A549 treated with Hydrocortisone at 1 μM for 4 hours (cell line): ENCODE results near the gene SLITRK6. TPM values are rescaled to one million over a fixed set of nuclear protein-coding genes. Genes with fewer than 3 reads are reported as not detected.

Experiments
- total RNA-seq: library from RNA; stranded (reverse); fragments of 200-300 nt; extraction: Qiagen RNA extraction; gene quantifications from 5 replicates; pipeline ENCODE4 v1.2.3, GENCODE V29; 2022

Gene SLITRK6, protein sequence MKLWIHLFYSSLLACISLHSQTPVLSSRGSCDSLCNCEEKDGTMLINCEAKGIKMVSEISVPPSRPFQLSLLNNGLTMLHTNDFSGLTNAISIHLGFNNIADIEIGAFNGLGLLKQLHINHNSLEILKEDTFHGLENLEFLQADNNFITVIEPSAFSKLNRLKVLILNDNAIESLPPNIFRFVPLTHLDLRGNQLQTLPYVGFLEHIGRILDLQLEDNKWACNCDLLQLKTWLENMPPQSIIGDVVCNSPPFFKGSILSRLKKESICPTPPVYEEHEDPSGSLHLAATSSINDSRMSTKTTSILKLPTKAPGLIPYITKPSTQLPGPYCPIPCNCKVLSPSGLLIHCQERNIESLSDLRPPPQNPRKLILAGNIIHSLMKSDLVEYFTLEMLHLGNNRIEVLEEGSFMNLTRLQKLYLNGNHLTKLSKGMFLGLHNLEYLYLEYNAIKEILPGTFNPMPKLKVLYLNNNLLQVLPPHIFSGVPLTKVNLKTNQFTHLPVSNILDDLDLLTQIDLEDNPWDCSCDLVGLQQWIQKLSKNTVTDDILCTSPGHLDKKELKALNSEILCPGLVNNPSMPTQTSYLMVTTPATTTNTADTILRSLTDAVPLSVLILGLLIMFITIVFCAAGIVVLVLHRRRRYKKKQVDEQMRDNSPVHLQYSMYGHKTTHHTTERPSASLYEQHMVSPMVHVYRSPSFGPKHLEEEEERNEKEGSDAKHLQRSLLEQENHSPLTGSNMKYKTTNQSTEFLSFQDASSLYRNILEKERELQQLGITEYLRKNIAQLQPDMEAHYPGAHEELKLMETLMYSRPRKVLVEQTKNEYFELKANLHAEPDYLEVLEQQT
- total RNA-seq = 0.13 to 0.41 TPM (median 0.17 TPM) in 5 replicates

DNA sequence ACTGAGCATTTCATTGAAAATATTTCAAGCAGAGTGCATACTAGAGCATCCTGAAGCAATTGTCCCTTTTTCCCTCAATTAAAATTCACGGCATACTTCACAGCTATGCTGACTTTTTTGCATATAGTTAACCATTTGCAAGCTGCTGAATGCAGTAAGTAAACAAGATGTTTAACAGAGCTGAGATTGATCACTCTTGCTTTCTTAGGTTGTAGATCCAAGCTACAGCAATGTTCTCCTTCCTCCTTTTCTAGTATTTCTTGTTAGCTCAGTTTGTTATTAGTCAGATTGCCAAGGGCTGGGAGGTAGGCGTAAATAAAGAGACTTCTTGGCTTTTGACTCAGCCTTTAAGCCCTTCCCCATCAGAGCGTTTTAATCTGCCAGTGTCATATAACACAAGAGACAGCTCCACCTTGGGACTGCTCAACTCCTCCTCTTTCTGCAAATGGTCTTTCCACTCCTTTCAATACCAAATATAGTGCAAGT is at the start of gene SLITRK6:
SLITRK6 (minus strand) TSS at position 323 of the 486 bp plus-strand sequence. CDS start 2,911 bp downstream, outside the sequence.

